Thoracic aorta (tissue), 2 donors: ENCODE data around the gene ZNF431. TPM values are rescaled to one million over a fixed set of nuclear protein-coding genes. Genes with fewer than 3 reads are reported as not detected.

Source experiments
- ATAC-seq: fragments of 150-250 bp; one replicate; pipeline ENCODE4 v1.8.0; 2017; ENCODE audit warnings: low read depth; ENCODE audit not compliant: insufficient number of reproducible peaks, low FRiP score
- DNase-seq: peaks from one replicate; pipeline ENCODE4 v3.0.0-alpha.2; 2020; ENCODE audit warnings: low spot score
- H3K27ac ChIP-seq, 2 donors: fragments of 200-600 bp; sonication (generic); 1 replicate in 1 of 2; 2 replicates in 1 of 2; pipeline ENCODE4 v1.5.1; 2016; ENCODE audit warnings: mild to moderate bottlenecking in 2 of 2, moderate library complexity in 2 of 2
- H3K27me3 ChIP-seq: fragments of 200-600 bp; sonication (generic); replicated peaks from 2 replicates; pipeline ENCODE4 v1.6.0; 2016; ENCODE audit warnings: mild to moderate bottlenecking; ENCODE audit not compliant: insufficient read depth
- H3K36me3 ChIP-seq: fragments of 200-600 bp; sonication (generic); one replicate; pipeline ENCODE4 v1.5.1; 2016
- H3K4me1 ChIP-seq, 2 donors: fragments of 200-600 bp; sonication (generic); 1 replicate in 1 of 2; 2 replicates in 1 of 2; pipeline versions ENCODE4 v1.5.1 to v1.6.0; 2016; ENCODE audit warnings: low read depth in 2 of 2, mild to moderate bottlenecking in 1 of 2; ENCODE audit not compliant: control insufficient read depth in 1 of 2
- H3K4me3 ChIP-seq: fragments of 200-600 bp; sonication (generic); 2 replicates; pipeline ENCODE4 v1.5.1; 2016; ENCODE audit warnings: mild to moderate bottlenecking
- H3K9me3 ChIP-seq: fragments of 200-600 bp; sonication (generic); 2 replicates; pipeline ENCODE4 v1.5.1; 2016
- CTCF ChIP-seq: fragments of 200-600 bp; sonication (generic); IDR thresholded peaks from one replicate; pipeline ENCODE4 v1.5.1; 2019; ENCODE audit warnings: antibody characterized with exemption
- total RNA-seq, 2 donors: library from RNA; depleted of rRNA; stranded (reverse); fragments of >200 nt; gene quantifications; one replicate each; pipeline versions ENCODE4 v1.1.0 to v1.2.3, GENCODE V29; 2016

ZNF431 gene
- total RNA-seq, 2 donors from 2014 or later: 3.9 to 15.9 TPM

GRCh38 chr19:21109116-21109515 lies 32.7 kb upstream of the ZNF431 start:
- TF ChIP-seq CTCF: no peak
- ATAC-seq (no peak), DNase-seq (no peak)
- no peaks in the 10 kb centered on the region for H3K27me3 ChIP-seq
- peaks cover 8% of the 10 kb centered on the region for H3K9me3 ChIP-seq
- no peak overlapping the region for H3K27ac ChIP-seq
- H3K4me1 ChIP-seq: no peaks in the 10 kb centered on the region
- no peak overlapping the region for H3K4me3 ChIP-seq
- H3K36me3 ChIP-seq: no peaks in the 10 kb centered on the region

- Histone ChIP-seq H3K27ac (no peak overlapping the region), H3K4me3 (no peak overlapping the region), H3K4me1 (no peaks in the 10 kb centered on the region), H3K36me3 (no peaks in the 10 kb centered on the region), H3K9me3 (peaks cover 14% of the 10 kb centered on the region), H3K27me3 (no peaks in the 10 kb centered on the region)
- DNase-seq (no peak), ATAC-seq (no peak)
- no peak for TF ChIP-seq CTCF
Measured at GRCh38 chr19:21110183-21110582, 31.7 kb upstream of the ZNF431 start.

- ATAC-seq: no peak
- Histone ChIP-seq H3K4me3 (no peak overlapping the region), H3K36me3 (peaks cover 18% of the 10 kb centered on the region)
Measured at GRCh38 chr19:21115430-21115829, 26.4 kb upstream of the ZNF431 start.

GRCh38 chr19:21117041-21117907 lies 24.6 kb upstream of the ZNF431 start:
- no peak overlapping the region for H3K4me3 ChIP-seq
- H3K9me3 ChIP-seq: peaks cover 20% of the 10 kb centered on the region
- ATAC-seq: no peak
- TF ChIP-seq CTCF: no peak
- H3K4me1 ChIP-seq: no peaks in the 10 kb centered on the region
- H3K27me3 ChIP-seq: no peaks in the 10 kb centered on the region
- DNase-seq: no peak
- peaks cover 18% of the 10 kb centered on the region for H3K36me3 ChIP-seq
- H3K27ac ChIP-seq: no peak overlapping the region

More at GRCh38 chr19:21115430-21115829, 26.4 kb upstream of the ZNF431 start:
- DNase-seq: no peak
- no peak overlapping the region for H3K27ac ChIP-seq
- peaks cover 20% of the 10 kb centered on the region for H3K9me3 ChIP-seq
- TF ChIP-seq CTCF: no peak
- H3K27me3 ChIP-seq: no peaks in the 10 kb centered on the region
- H3K4me1 ChIP-seq: no peaks in the 10 kb centered on the region

GRCh38 chr19:21126078-21126477 lies 15.8 kb upstream of the ZNF431 start:
- H3K27me3 ChIP-seq: no peaks in the 10 kb centered on the region
- ATAC-seq: no peak
- TF ChIP-seq CTCF: no peak
- H3K4me1 ChIP-seq: no peaks in the 10 kb centered on the region
- no peak overlapping the region for H3K27ac ChIP-seq
- no peak overlapping the region for H3K4me3 ChIP-seq
- no peak for DNase-seq
- H3K36me3 ChIP-seq: no peaks in the 10 kb centered on the region
- no peaks in the 10 kb centered on the region for H3K9me3 ChIP-seq
